Esophagus squamous epithelium (tissue), 5 donors: ENCODE results near the gene ACTL10. TPM values are rescaled to one million over a fixed set of nuclear protein-coding genes. Genes with fewer than 3 reads are reported as not detected.

Experiments
- DNase-seq: peaks from one replicate; lab custom pipeline; 2025; lab: John Stamatoyannopoulos, UW
- H3K27ac ChIP-seq, 4 donors: fragments of 200-600 bp; sonication (generic); one replicate each; pipeline ENCODE4 v1.5.1; 2016 to 2019; ENCODE audit warnings: mild to moderate bottlenecking in 1 of 4
- H3K27me3 ChIP-seq, 4 donors: fragments of 200-600 bp; sonication (generic); 1 replicate in 3 of 4; 2 replicates in 1 of 4; pipeline versions ENCODE4 v1.5.1 to v1.6.0; 2017 to 2021; ENCODE audit warnings: antibody characterized with exemption in 1 of 4
- H3K36me3 ChIP-seq, 3 donors: fragments of 200-600 bp; sonication (generic); one replicate each; pipeline ENCODE4 v1.5.1; 2016 to 2019
- H3K4me1 ChIP-seq, 3 donors: fragments of 200-600 bp; sonication (generic); one replicate each; pipeline ENCODE4 v1.5.1; 2017 to 2019
- H3K4me3 ChIP-seq, 4 donors: fragments of 200-600 bp; sonication (generic); 1 replicate in 3 of 4; 2 replicates in 1 of 4; pipeline ENCODE4 v1.5.1; 2016 to 2019; ENCODE audit warnings: mild to moderate bottlenecking in 2 of 4, moderate library complexity in 1 of 4
- H3K9me3 ChIP-seq, 3 donors: fragments of 200-600 bp; sonication (generic); one replicate each; pipeline ENCODE4 v1.5.1; 2016 to 2019
- POLR2A ChIP-seq, 4 donors: fragments of 450-650 bp; IDR thresholded peaks; one replicate each; pipeline ENCODE4 v1.6.1; 2017; ENCODE audit warnings: antibody characterized with exemption in 4 of 4, mild to moderate bottlenecking in 4 of 4, moderate library complexity in 3 of 4
- WGBS, 2 donors: methylation state at CpG; one replicate each; pipeline ENCODE4 v1.1.5; 2018; 5-methylcytosine and 5-hydroxymethylcytosine counted together
- intact Hi-C: fragments of 100-400 bp; cut with DNase I; formaldehyde crosslinking; loops from one replicate; pipeline ENCODE4 v1.15.0; 2022
- total RNA-seq, 4 donors: library from RNA; depleted of rRNA; stranded (reverse); fragments of >200 nt; gene quantifications; one replicate each; pipeline ENCODE4 v1.1.0, GENCODE V29; 2016
- TF ChIP-seq, protein P1 (sequence below), 6 experiments: fragments of 450-650 bp in 4 of 6; fragments of 200-600 bp in 2 of 6; sonication (generic) in 2 of 6; IDR thresholded peaks; one replicate each; pipeline ENCODE4 v1.5.1; 2016 to 2019; ENCODE audit warnings: antibody characterized with exemption in 6 of 6, mild to moderate bottlenecking in 4 of 6, moderate library complexity in 4 of 6
- donor health status: DM: yes; HTN: yes; CAD: no.

ACTL10 gene
- total RNA-seq, 4 donors from 2014 or later: 1.8 to 4.4 (median 3.5) TPM

DNA sequence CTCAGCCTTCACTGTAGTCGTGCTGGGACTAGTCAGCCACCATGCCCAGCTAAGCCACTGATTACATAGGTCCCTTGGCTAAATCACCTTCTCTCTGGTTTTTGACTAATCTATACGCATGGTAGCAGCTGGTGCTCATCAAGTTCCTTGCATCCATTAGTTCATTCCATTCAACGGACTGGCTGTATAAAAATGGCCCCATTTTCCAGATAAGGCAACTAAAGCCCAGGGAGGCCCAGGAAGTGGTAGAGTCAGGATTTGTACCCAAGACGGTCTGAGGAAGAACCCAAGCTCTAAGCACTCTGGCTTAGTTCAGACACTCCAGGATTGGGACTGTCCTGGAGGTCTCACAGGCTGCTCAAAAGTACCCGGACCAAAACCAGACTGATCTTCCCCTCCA, 14.5 kb downstream of the ACTL10 start:
- H3K36me3 ChIP-seq: no peaks in the 10 kb centered on the region
- H3K27ac ChIP-seq: no peak overlapping the region
- no peak overlapping the region for H3K4me3 ChIP-seq
- 81 to 95% methylated on average over 3 to 4 of the region's 5 CpGs for WGBS, 2 donors
- peaks cover 12 to 38% (median 17%) of the 10 kb centered on the region in 3 donors for H3K4me1 ChIP-seq
- intact Hi-C loops: no loop called here
- DNase-seq: no peak
- no peaks in the 10 kb centered on the region for H3K9me3 ChIP-seq
- TF ChIP-seq POLR2A (IDR thresholded peaks at IDR 0.05): no peak
- TF ChIP-seq, protein P1, sequence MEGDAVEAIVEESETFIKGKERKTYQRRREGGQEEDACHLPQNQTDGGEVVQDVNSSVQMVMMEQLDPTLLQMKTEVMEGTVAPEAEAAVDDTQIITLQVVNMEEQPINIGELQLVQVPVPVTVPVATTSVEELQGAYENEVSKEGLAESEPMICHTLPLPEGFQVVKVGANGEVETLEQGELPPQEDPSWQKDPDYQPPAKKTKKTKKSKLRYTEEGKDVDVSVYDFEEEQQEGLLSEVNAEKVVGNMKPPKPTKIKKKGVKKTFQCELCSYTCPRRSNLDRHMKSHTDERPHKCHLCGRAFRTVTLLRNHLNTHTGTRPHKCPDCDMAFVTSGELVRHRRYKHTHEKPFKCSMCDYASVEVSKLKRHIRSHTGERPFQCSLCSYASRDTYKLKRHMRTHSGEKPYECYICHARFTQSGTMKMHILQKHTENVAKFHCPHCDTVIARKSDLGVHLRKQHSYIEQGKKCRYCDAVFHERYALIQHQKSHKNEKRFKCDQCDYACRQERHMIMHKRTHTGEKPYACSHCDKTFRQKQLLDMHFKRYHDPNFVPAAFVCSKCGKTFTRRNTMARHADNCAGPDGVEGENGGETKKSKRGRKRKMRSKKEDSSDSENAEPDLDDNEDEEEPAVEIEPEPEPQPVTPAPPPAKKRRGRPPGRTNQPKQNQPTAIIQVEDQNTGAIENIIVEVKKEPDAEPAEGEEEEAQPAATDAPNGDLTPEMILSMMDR (IDR thresholded peaks at IDR 0.05): no peak
- H3K27me3 ChIP-seq: no peaks in the 10 kb centered on the region

DNA sequence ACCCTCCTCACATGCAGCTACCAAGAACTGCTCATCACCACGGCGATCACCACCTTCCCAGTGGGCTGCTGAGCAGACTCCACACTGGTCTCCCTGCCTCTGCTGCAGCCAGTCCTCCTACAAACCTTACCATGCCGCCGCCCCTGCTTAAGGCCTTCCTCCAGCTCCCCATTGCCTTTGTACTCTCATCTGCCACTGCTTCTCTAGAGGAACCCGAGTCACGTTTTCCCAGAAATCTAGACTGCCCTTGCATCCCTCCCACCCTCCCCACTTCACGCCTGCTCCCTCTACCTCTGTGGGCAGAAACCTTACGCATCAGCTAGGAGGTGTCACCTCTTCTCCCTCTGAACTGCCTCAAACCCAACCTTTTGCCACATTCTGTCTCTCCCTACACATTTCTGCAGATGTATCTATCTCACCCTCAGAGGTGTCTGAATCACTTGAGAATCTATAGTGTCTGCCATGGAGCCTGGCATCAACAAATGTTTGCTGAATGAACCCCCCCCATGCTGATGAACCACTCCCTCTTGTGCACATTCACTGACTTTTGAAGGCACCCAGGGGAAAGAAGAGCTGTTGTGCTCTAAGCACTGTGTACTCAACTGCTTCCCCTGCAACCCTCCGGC, 15.1 kb downstream of the ACTL10 start:
- H3K27ac ChIP-seq: no peak overlapping the region
- no peak for DNase-seq
- 79% methylated on average over 9 of the region's 9 CpGs for WGBS, 2 donors
- no peaks in the 10 kb centered on the region for H3K9me3 ChIP-seq
- TF ChIP-seq, protein P1 (IDR thresholded peaks at IDR 0.05): no peak
- no peak for TF ChIP-seq POLR2A (IDR thresholded peaks at IDR 0.05)
- intact Hi-C loops: no loop called here
- H3K36me3 ChIP-seq: no peaks in the 10 kb centered on the region
- H3K4me1 ChIP-seq: peaks cover 13 to 37% (median 17%) of the 10 kb centered on the region in 3 donors
- no peaks in the 10 kb centered on the region for H3K27me3 ChIP-seq
- H3K4me3 ChIP-seq: no peak overlapping the region

DNA sequence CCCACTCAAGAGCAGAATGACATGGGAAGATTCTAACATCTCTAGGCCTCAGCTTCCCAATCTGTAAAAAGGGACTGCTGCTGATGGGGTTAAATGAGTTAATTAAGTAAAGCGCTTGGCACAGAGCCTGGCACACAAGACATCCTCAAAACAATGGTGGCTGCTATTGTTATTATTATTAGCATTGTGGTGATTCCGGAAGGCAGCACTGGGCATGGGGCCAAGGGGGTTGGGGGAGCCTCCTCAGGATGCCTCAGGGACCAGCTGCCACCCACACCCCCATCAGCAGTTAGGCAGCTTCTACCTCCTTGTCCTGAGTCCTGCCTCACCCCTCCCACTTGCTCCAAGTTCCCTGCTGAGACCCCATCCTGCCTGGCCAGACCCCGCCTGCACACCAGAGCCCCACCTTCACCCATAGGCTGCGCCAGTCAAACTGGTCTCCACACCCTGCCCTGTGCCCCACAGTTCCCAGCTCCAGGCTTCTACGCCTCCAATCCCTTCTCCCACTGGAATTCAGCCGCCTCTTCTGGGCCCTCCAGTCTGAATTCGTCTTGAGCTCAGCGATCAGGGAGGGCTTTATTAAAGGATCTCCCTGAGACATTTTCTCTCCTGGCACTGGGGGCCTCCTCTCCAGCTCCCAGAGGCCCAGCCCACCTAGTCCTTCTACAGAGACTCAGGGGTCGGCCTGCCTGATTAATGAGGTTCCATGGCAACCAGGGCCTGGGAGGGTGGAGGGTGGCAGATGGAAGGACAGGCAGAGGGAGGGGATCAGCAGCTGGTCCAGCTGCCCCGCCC, 18.0 kb downstream of the ACTL10 start:
- peaks cover 15 to 28% (median 17%) of the 10 kb centered on the region in 3 donors for H3K4me1 ChIP-seq
- 41 to 44% methylated on average over 7 of the region's 10 CpGs for WGBS, 2 donors
- no peaks in the 10 kb centered on the region for H3K36me3 ChIP-seq
- peak overlapping the region; percentile 38 to 70 (median 52) for H3K4me3 ChIP-seq
- intact Hi-C loops: no loop called here
- no peaks in the 10 kb centered on the region for H3K9me3 ChIP-seq
- peak overlapping the region; percentile 76 to 90 (median 83) for H3K27ac ChIP-seq
- no peak for DNase-seq
- H3K27me3 ChIP-seq: no peaks in the 10 kb centered on the region
- TF ChIP-seq, protein P1 (IDR thresholded peaks at IDR 0.05): no peak

DNA sequence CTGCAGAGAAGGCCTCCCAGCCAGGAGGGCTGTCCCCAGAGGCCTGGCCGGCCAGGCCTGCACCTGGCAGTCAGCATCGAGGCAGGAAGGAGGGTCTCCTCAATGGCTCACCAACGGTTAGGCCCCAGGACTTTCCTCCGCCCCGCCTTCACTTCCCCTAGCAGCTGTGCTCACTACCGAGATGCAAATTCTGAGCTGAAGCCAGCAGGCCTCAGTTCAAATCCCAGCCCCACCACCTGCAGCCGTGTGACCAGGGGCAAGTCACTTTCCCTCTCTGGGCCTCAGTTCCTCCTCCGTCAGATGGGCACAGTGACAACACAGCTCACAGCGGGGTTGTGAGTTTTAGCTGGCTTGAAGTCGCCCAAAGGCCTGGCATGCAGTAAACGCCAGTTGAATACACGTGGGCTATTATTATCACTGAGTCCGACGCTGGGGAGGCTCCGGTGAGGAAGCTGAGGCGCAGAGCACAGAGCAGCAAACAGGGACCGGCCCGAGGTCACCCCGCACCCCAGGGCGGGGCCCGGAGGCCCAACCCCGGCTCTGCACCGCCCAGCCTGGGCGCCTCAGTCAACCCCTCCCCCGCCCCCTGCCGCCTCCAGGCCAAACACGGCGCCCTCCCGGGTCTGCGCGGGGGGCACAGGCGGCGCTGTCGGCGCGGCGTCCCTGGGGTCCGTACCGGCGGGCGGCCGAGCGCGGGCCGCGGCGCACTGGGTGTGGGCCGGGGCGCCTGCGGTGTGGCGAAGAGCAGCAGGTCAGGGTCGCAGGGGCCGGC, 18.8 kb downstream of the ACTL10 start:
- peak in 1 of 4 donors; percentile 2 for TF ChIP-seq POLR2A (IDR thresholded peaks at IDR 0.05)
- TF ChIP-seq, protein P1 (IDR thresholded peaks at IDR 0.05): no peak
- Histone ChIP-seq H3K4me1 (peaks cover 15 to 28% (median 17%) of the 10 kb centered on the region in 3 donors), H3K27me3 (no peaks in the 10 kb centered on the region), H3K4me3 (peak overlapping the region; percentile 38 to 70 (median 52)), H3K36me3 (no peaks in the 10 kb centered on the region), H3K9me3 (no peaks in the 10 kb centered on the region), H3K27ac (peak overlapping the region; percentile 76 to 90 (median 83))
- intact Hi-C loops: no loop called here
- DNase-seq: no peak
- 4% methylated on average over 13 of the region's 53 CpGs; no CpG with 5 or more reads in 1 of the 2 donors for WGBS, 2 donors
